ENCODE measurements around the gene PPT2.

DNA sequence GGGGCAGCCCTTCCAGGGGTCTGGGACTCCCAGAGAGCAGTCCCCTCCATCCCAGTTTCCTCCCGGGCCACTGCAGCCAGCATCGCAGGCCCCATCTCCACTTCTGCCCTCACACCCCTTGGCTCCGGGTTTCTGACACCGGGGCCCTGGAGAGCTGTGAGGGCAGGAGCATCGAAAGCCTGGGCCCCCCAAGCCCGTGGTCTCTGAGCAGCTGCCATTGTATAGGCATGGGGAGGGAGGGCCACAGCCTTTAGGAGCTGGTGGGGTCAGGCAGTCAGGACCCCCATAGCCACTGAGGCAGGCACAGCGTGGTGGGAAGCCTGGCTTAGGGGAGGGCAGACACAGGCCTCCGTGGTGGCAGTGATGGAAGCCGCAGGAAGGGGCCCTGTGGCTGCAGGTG, 48.2 kb downstream of the PPT2 start:
- TF ChIP-seq, protein P1, sequence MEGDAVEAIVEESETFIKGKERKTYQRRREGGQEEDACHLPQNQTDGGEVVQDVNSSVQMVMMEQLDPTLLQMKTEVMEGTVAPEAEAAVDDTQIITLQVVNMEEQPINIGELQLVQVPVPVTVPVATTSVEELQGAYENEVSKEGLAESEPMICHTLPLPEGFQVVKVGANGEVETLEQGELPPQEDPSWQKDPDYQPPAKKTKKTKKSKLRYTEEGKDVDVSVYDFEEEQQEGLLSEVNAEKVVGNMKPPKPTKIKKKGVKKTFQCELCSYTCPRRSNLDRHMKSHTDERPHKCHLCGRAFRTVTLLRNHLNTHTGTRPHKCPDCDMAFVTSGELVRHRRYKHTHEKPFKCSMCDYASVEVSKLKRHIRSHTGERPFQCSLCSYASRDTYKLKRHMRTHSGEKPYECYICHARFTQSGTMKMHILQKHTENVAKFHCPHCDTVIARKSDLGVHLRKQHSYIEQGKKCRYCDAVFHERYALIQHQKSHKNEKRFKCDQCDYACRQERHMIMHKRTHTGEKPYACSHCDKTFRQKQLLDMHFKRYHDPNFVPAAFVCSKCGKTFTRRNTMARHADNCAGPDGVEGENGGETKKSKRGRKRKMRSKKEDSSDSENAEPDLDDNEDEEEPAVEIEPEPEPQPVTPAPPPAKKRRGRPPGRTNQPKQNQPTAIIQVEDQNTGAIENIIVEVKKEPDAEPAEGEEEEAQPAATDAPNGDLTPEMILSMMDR (conservative IDR thresholded peaks at IDR 0.05; ENCODE audit: low read depth, low read length) = no peak
- no peak for TF ChIP-seq EZH2 (IDR thresholded peaks at IDR 0.05; ENCODE audit: borderline replicate concordance, low read depth, low read length, poor library complexity, severe bottlenecking)
